ENCODE results near the gene NPLOC4. TPM values are rescaled to one million over a fixed set of nuclear protein-coding genes. Genes with fewer than 3 reads are reported as not detected.

Gene NPLOC4
- total and polyA plus RNA-seq, 2 of the 13 experiments (the other 11 are each of a cell fraction or from before 2014, with no cell fraction given): 57.0 to 97.0 TPM

DNA sequence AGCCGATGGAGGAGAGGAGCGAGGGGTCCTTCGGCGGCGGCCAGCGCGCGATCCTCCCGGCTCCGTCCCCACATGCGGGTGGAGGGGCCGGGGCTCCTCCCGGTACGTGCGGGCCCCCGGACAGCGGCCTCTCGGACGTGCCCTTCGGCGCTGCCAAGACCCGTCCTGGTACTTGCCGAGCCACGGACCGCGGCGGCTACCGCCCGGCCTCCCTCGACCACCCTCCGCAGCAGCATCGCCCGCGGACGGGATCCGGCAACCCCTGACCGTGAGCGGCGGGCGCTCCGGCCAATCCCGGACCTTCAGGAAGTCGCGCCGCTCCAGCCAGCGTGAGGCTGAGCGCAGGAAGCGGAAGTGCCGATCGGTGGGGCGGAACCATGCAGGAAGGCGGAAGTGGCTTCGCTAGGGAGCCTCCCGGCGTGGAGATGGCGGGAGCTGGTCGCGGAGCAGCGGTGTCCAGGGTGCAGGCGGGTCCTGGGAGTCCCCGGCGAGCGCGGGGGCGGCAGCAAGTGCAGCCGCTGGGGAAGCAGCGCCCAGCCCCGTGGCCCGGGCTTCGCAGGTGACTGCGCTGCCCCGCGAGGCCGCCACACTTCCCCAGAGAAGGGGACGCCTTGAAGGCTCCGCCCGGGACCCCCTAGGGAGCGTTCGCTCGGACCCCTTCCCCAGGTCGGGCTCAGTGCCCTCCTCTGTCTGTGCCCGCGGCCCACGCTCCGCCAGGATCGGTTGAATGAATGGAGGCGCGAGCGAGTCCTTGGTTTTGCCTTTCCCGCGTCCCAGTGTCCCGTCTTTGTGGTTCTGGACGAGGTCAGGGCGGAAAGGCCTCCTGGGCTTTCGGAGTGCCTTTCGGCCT is 29.7 kb upstream of the NPLOC4 start, which contains the start of the genes CCDC137 and OXLD1 (continued):
- TF ChIP-seq, protein P1, sequence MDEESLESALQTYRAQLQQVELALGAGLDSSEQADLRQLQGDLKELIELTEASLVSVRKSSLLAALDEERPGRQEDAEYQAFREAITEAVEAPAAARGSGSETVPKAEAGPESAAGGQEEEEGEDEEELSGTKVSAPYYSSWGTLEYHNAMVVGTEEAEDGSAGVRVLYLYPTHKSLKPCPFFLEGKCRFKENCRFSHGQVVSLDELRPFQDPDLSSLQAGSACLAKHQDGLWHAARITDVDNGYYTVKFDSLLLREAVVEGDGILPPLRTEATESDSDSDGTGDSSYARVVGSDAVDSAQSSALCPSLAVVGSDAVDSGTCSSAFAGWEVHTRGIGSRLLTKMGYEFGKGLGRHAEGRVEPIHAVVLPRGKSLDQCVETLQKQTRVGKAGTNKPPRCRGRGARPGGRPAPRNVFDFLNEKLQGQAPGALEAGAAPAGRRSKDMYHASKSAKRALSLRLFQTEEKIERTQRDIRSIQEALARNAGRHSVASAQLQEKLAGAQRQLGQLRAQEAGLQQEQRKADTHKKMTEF (CRISPR knock-in tag; IDR thresholded peaks at IDR 0.05): peak; percentile 76; the same call in 1 of the 2 replicates
- peak; percentile 42 for TF ChIP-seq ZNF12 (CRISPR knock-in tag; IDR thresholded peaks at IDR 0.05)
- TF ChIP-seq, protein P2, sequence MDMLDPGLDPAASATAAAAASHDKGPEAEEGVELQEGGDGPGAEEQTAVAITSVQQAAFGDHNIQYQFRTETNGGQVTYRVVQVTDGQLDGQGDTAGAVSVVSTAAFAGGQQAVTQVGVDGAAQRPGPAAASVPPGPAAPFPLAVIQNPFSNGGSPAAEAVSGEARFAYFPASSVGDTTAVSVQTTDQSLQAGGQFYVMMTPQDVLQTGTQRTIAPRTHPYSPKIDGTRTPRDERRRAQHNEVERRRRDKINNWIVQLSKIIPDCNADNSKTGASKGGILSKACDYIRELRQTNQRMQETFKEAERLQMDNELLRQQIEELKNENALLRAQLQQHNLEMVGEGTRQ (IDR thresholded peaks at IDR 0.05; ENCODE audit: low read depth, low read length): no peak
- TF ChIP-seq, protein P2 (CRISPR knock-in tag; IDR thresholded peaks at IDR 0.05; ENCODE audit: borderline replicate concordance): no peak; the same call in 1 of the 2 replicates
- TF ChIP-seq SMAD9 (CRISPR knock-in tag; IDR thresholded peaks at IDR 0.05): peak; percentile 77; the same call in 1 of the 2 replicates
- TF ChIP-seq, protein P3, sequence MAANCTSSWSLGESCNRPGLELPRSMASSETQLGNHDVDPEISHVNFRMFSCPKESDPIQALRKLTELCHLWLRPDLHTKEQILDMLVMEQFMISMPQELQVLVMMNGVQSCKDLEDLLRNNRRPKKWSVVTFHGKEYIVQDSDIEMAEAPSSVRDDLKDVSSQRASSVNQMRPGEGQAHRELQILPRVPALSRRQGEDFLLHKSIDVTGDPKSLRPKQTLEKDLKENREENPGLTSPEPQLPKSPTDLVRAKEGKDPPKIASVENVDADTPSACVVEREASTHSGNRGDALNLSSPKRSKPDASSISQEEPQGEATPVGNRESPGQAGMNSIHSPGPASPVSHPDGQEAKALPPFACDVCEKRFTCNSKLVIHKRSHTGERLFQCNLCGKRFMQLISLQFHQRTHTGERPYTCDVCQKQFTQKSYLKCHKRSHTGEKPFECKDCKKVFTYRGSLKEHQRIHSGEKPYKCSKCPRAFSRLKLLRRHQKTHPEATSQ (CRISPR knock-in tag; IDR thresholded peaks at IDR 0.05; ENCODE audit: borderline replicate concordance): peak; percentile 93
- 0 out of 2 replicates have a peak, but pooled peaks have one; percentile 8 for TF ChIP-seq GATAD2A (CRISPR knock-in tag; IDR thresholded peaks at IDR 0.05)
- TF ChIP-seq, protein P4, sequence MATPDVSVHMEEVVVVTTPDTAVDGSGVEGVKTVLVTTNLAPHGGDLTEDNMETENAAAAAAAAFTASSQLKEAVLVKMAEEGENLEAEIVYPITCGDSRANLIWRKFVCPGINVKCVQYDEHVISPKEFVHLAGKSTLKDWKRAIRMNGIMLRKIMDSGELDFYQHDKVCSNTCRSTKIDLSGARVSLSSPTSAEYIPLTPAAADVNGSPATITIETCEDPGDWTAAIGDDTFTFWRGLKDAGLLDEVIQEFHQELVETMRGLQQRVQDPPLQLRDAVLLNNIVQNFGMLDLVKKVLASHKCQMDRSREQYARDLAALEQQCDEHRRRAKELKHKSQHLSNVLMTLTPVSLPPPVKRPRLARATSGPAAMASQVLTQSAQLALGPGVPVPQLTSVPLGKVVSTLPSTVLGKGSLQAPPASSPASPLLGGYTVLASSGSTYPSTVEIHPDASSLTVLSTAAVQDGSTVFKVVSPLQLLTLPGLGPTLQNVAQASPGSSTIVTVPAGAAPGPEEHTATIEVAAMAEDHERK (CRISPR knock-in tag; IDR thresholded peaks at IDR 0.05; ENCODE audit: low read depth): peak; percentile 64
- TF ChIP-seq TCF7 (IDR thresholded peaks at IDR 0.05; ENCODE audit: low read depth): no peak
- peak; percentile 92 for TF ChIP-seq KMT2B (CRISPR knock-in tag; IDR thresholded peaks at IDR 0.05)
- TF ChIP-seq ZFP36L2 (CRISPR knock-in tag; IDR thresholded peaks at IDR 0.05): no peak
- TF ChIP-seq CBX2 (IDR thresholded peaks at IDR 0.05; ENCODE audit: low read depth, low read length): no peak
- no peak for TF ChIP-seq CBX2 (CRISPR knock-in tag; IDR thresholded peaks at IDR 0.05; ENCODE audit: low read depth)
- no peak for TF ChIP-seq RBAK (CRISPR knock-in tag; IDR thresholded peaks at IDR 0.05)
- TF ChIP-seq, protein P5, sequence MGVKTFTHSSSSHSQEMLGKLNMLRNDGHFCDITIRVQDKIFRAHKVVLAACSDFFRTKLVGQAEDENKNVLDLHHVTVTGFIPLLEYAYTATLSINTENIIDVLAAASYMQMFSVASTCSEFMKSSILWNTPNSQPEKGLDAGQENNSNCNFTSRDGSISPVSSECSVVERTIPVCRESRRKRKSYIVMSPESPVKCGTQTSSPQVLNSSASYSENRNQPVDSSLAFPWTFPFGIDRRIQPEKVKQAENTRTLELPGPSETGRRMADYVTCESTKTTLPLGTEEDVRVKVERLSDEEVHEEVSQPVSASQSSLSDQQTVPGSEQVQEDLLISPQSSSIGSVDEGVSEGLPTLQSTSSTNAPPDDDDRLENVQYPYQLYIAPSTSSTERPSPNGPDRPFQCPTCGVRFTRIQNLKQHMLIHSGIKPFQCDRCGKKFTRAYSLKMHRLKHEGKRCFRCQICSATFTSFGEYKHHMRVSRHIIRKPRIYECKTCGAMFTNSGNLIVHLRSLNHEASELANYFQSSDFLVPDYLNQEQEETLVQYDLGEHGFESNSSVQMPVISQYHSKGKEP (CRISPR knock-in tag; IDR thresholded peaks at IDR 0.05): no peak; the same call in 1 of the 2 replicates
- TF ChIP-seq KLF11 (CRISPR knock-in tag; IDR thresholded peaks at IDR 0.05): 0 out of 2 replicates have a peak, but pooled peaks have one; percentile 65
- TF ChIP-seq, protein P6, sequence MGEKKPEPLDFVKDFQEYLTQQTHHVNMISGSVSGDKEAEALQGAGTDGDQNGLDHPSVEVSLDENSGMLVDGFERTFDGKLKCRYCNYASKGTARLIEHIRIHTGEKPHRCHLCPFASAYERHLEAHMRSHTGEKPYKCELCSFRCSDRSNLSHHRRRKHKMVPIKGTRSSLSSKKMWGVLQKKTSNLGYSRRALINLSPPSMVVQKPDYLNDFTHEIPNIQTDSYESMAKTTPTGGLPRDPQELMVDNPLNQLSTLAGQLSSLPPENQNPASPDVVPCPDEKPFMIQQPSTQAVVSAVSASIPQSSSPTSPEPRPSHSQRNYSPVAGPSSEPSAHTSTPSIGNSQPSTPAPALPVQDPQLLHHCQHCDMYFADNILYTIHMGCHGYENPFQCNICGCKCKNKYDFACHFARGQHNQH (CRISPR knock-in tag; IDR thresholded peaks at IDR 0.05): peak; percentile 76
- no peak for TF ChIP-seq XBP1 (CRISPR knock-in tag; IDR thresholded peaks at IDR 0.05)

Data from HepG2 (cell line).